Measurements from ENCODE around the gene LRRC3B.

Gene LRRC3B

DNA sequence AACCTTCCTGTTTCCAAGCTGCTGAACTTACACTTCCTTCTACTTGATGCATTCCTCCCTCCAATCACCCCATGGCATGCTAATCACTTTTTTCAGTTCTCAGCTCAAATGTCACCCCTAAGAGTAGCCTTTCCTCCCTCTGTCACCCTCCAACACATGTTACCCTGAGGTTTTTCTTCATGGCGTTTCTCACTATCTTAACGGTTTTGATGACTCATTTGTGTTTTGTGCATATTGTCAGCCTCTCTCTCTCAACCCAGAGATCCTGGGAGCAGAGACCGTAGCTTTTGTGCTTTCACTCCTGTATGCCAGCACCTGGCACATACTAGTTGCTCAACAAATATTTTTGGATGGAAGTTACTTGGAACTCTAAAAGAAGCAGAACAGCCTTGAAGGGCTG is 24.5 kb downstream of the LRRC3B start:
- DNase-seq (ENCODE audit: low read depth, low spot score) = no peak

DNA sequence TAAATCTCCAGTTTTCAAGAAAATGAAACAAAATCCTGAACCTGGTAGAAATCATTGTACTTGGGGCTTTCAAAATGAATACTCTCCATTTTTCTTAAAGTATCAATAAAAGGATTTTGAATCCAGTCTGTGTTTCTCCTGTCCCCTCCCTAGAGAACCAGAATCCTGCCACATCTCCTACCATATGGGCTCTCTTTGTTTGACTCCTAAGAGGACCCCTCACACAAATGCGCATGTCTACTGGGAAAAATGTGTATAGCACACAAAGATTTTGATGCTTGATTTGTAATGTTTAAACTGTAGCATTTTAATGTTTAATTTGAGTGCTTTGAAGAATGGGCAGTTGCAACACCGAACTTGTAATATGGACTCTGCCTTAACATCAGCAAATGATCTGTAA is 25.9 kb downstream of the LRRC3B start:
- Histone ChIP-seq H3K9ac (ENCODE audit: insufficient read length, low read depth) (no peak overlapping the region), H3K4me3 (ENCODE audit: insufficient read length, low read depth) (no peak overlapping the region), H3K9me3 (ENCODE audit: insufficient read depth, low read length) (no peaks in the 10 kb centered on the region), H3K36me3 (ENCODE audit: insufficient read depth, insufficient read length, low read length) (no peaks in the 10 kb centered on the region), H3K27me3 (ENCODE audit: insufficient read depth, insufficient read length) (no peaks in the 10 kb centered on the region), H3K4me1 (ENCODE audit: insufficient read depth, insufficient read length) (no peaks in the 10 kb centered on the region)
- TF ChIP-seq YY1 (IDR thresholded peaks at IDR 0.05; ENCODE audit: insufficient read depth, insufficient read length) (no peak), SUZ12 (IDR thresholded peaks at IDR 0.05; ENCODE audit: extremely low read depth, insufficient read depth, insufficient read length) (no peak), ZNF274 (IDR thresholded peaks at IDR 0.05; ENCODE audit: low read depth, low read length) (no peak)
- DNase-seq (ENCODE audit: low read depth, low spot score) = no peak

More for the DNA sequence above, 24.5 kb downstream of the LRRC3B start:
- Histone ChIP-seq H3K9me3 (ENCODE audit: insufficient read depth, low read length) (no peaks in the 10 kb centered on the region), H3K4me1 (ENCODE audit: insufficient read depth, insufficient read length) (no peaks in the 10 kb centered on the region), H3K36me3 (ENCODE audit: insufficient read depth, insufficient read length, low read length) (no peaks in the 10 kb centered on the region), H3K9ac (ENCODE audit: insufficient read length, low read depth) (no peak overlapping the region), H3K4me3 (ENCODE audit: insufficient read length, low read depth) (no peak overlapping the region), H3K27me3 (ENCODE audit: insufficient read depth, insufficient read length) (no peaks in the 10 kb centered on the region)
- no peak for TF ChIP-seq ZNF274 (IDR thresholded peaks at IDR 0.05; ENCODE audit: low read depth, low read length)
- no peak for TF ChIP-seq SUZ12 (IDR thresholded peaks at IDR 0.05; ENCODE audit: extremely low read depth, insufficient read depth, insufficient read length)
- no peak for TF ChIP-seq YY1 (IDR thresholded peaks at IDR 0.05; ENCODE audit: insufficient read depth, insufficient read length)

GRCh38 chr3:26652164-26652563 is 29.6 kb downstream of the LRRC3B start:
- Histone ChIP-seq H3K9ac (ENCODE audit: insufficient read length, low read depth) (no peak overlapping the region), H3K4me3 (ENCODE audit: insufficient read length, low read depth) (no peak overlapping the region), H3K9me3 (ENCODE audit: insufficient read depth, low read length) (no peaks in the 10 kb centered on the region), H3K36me3 (ENCODE audit: insufficient read depth, insufficient read length, low read length) (no peaks in the 10 kb centered on the region), H3K27me3 (ENCODE audit: insufficient read depth, insufficient read length) (no peaks in the 10 kb centered on the region), H3K4me1 (ENCODE audit: insufficient read depth, insufficient read length) (no peaks in the 10 kb centered on the region)
- TF ChIP-seq ZNF274 (IDR thresholded peaks at IDR 0.05; ENCODE audit: low read depth, low read length) (no peak), YY1 (IDR thresholded peaks at IDR 0.05; ENCODE audit: insufficient read depth, insufficient read length) (no peak), SUZ12 (IDR thresholded peaks at IDR 0.05; ENCODE audit: extremely low read depth, insufficient read depth, insufficient read length) (no peak)
- DNase-seq (ENCODE audit: low read depth, low spot score) = no peak

GRCh38 chr3:26653811-26654425 is 31.3 kb downstream of the LRRC3B start:
- H3K9me3 ChIP-seq (ENCODE audit: insufficient read depth, low read length) = no peaks in the 10 kb centered on the region
- H3K27me3 ChIP-seq (ENCODE audit: insufficient read depth, insufficient read length) = no peaks in the 10 kb centered on the region
- H3K9ac ChIP-seq (ENCODE audit: insufficient read length, low read depth) = no peak overlapping the region
- H3K4me1 ChIP-seq (ENCODE audit: insufficient read depth, insufficient read length) = no peaks in the 10 kb centered on the region
- no peak for DNase-seq (ENCODE audit: low read depth, low spot score)
- H3K36me3 ChIP-seq (ENCODE audit: insufficient read depth, insufficient read length, low read length) = no peaks in the 10 kb centered on the region
- no peak for TF ChIP-seq YY1 (IDR thresholded peaks at IDR 0.05; ENCODE audit: insufficient read depth, insufficient read length)
- no peak for TF ChIP-seq ZNF274 (IDR thresholded peaks at IDR 0.05; ENCODE audit: low read depth, low read length)
- no peak for TF ChIP-seq SUZ12 (IDR thresholded peaks at IDR 0.05; ENCODE audit: extremely low read depth, insufficient read depth, insufficient read length)
- H3K4me3 ChIP-seq (ENCODE audit: insufficient read length, low read depth) = no peak overlapping the region

- no peak overlapping the region for H3K9ac ChIP-seq (ENCODE audit: insufficient read length, low read depth)
- no peaks in the 10 kb centered on the region for H3K4me1 ChIP-seq (ENCODE audit: insufficient read depth, insufficient read length)
- no peaks in the 10 kb centered on the region for H3K27me3 ChIP-seq (ENCODE audit: insufficient read depth, insufficient read length)
- H3K9me3 ChIP-seq (ENCODE audit: insufficient read depth, low read length) = no peaks in the 10 kb centered on the region
- no peak overlapping the region for H3K4me3 ChIP-seq (ENCODE audit: insufficient read length, low read depth)
- H3K36me3 ChIP-seq (ENCODE audit: insufficient read depth, insufficient read length, low read length) = no peaks in the 10 kb centered on the region
- no peak for DNase-seq (ENCODE audit: low read depth, low spot score)
- TF ChIP-seq ZNF274 (IDR thresholded peaks at IDR 0.05; ENCODE audit: low read depth, low read length) = no peak
- TF ChIP-seq YY1 (IDR thresholded peaks at IDR 0.05; ENCODE audit: insufficient read depth, insufficient read length) = no peak
These were observed 32.7 kb downstream of the LRRC3B start for GRCh38 chr3:26655231-26655630.

- no peaks in the 10 kb centered on the region for H3K4me1 ChIP-seq (ENCODE audit: insufficient read depth, insufficient read length)
- no peaks in the 10 kb centered on the region for H3K36me3 ChIP-seq (ENCODE audit: insufficient read depth, insufficient read length, low read length)
- no peaks in the 10 kb centered on the region for H3K9me3 ChIP-seq (ENCODE audit: insufficient read depth, low read length)
- TF ChIP-seq YY1 (IDR thresholded peaks at IDR 0.05; ENCODE audit: insufficient read depth, insufficient read length) (no peak), ZNF274 (IDR thresholded peaks at IDR 0.05; ENCODE audit: low read depth, low read length) (no peak), SUZ12 (IDR thresholded peaks at IDR 0.05; ENCODE audit: extremely low read depth, insufficient read depth, insufficient read length) (no peak)
- DNase-seq (ENCODE audit: low read depth, low spot score) = no peak
- no peaks in the 10 kb centered on the region for H3K27me3 ChIP-seq (ENCODE audit: insufficient read depth, insufficient read length)
- no peak overlapping the region for H3K4me3 ChIP-seq (ENCODE audit: insufficient read length, low read depth)
- no peak overlapping the region for H3K9ac ChIP-seq (ENCODE audit: insufficient read length, low read depth)
These were observed 34.9 kb downstream of the LRRC3B start for GRCh38 chr3:26657348-26657976.

DNA sequence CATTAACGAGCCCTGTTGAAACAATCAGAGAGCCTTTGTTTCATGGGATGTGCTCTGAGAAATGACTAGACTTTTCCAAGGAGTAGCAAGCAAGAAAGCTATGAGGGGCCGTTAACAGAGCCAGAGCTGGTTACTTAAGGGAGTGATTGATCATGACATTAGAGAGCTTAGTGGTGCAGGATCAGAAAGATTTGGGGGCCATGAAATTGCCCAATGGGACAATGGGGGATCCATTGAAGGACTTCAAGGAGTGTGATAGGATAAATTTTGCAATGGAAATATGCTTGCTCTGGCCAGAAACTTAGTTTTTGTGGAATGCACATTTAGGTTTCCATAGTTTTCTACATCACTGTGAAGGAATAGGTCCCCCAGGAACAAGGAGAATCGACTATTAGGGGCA is 45.6 kb downstream of the LRRC3B start:
- Histone ChIP-seq H3K9me3 (ENCODE audit: insufficient read depth, low read length) (no peaks in the 10 kb centered on the region), H3K9ac (ENCODE audit: insufficient read length, low read depth) (no peak overlapping the region)

More for the DNA sequence above, 45.6 kb downstream of the LRRC3B start:
- no peak overlapping the region for H3K4me3 ChIP-seq (ENCODE audit: insufficient read length, low read depth)
- no peaks in the 10 kb centered on the region for H3K4me1 ChIP-seq (ENCODE audit: insufficient read depth, insufficient read length)
- H3K36me3 ChIP-seq (ENCODE audit: insufficient read depth, insufficient read length, low read length) = no peaks in the 10 kb centered on the region
- no peak for TF ChIP-seq ZNF274 (IDR thresholded peaks at IDR 0.05; ENCODE audit: low read depth, low read length)
- TF ChIP-seq SUZ12 (IDR thresholded peaks at IDR 0.05; ENCODE audit: extremely low read depth, insufficient read depth, insufficient read length) = no peak
- TF ChIP-seq YY1 (IDR thresholded peaks at IDR 0.05; ENCODE audit: insufficient read depth, insufficient read length) = no peak
- H3K27me3 ChIP-seq (ENCODE audit: insufficient read depth, insufficient read length) = no peaks in the 10 kb centered on the region
- no peak for DNase-seq (ENCODE audit: low read depth, low spot score)

Measured in NT2/D1 (cell line).